Peyer's patch (tissue), 4 donors: ENCODE results near the gene ACD. TPM values are rescaled to one million over a fixed set of nuclear protein-coding genes. Genes with fewer than 3 reads are reported as not detected.

Experiments
- DNase-seq, 3 donors: peaks; one replicate each; pipeline ENCODE4 v3.0.0-alpha.2; 2017 to 2019
- H3K27ac ChIP-seq, 4 donors: fragments of 200-600 bp; sonication (generic); one replicate each; pipeline ENCODE4 v1.5.1; 2016 to 2019
- H3K27me3 ChIP-seq, 2 donors: fragments of 200-600 bp; sonication (generic); one replicate each; pipeline ENCODE4 v1.5.1; 2019
- H3K36me3 ChIP-seq, 3 donors: fragments of 200-600 bp; sonication (generic); one replicate each; pipeline ENCODE4 v1.5.1; 2016 to 2019
- H3K4me1 ChIP-seq, 4 donors: fragments of 200-600 bp; sonication (generic); one replicate each; pipeline ENCODE4 v1.5.1; 2016 to 2019
- H3K4me3 ChIP-seq, 4 donors: fragments of 200-600 bp; sonication (generic); 1 replicate in 3 of 4; 2 replicates in 1 of 4; pipeline ENCODE4 v1.5.1; 2016 to 2019; ENCODE audit warnings: mild to moderate bottlenecking in 1 of 4
- H3K9me3 ChIP-seq, 4 donors: fragments of 200-600 bp; sonication (generic); one replicate each; pipeline ENCODE4 v1.5.1; 2016 to 2019; ENCODE audit warnings: mild to moderate bottlenecking in 1 of 4
- CTCF ChIP-seq, 6 experiments: fragments of 450-650 bp in 4 of 6; fragments of 200-600 bp in 2 of 6; sonication (generic) in 1 of 6; IDR thresholded peaks; one replicate each; pipeline ENCODE4 v1.5.1; 2017 to 2019; ENCODE audit warnings: antibody characterized with exemption in 6 of 6, mild to moderate bottlenecking in 3 of 6, moderate library complexity in 1 of 6
- POLR2A ChIP-seq, 2 donors: fragments of 450-650 bp; IDR thresholded peaks; one replicate each; pipeline ENCODE4 v1.5.1; 2017; ENCODE audit warnings: antibody characterized with exemption in 2 of 2, mild to moderate bottlenecking in 2 of 2, moderate library complexity in 2 of 2
- total RNA-seq, 4 donors: library from RNA; depleted of rRNA; stranded (reverse); fragments of >200 nt; gene quantifications; one replicate each; pipeline ENCODE4 v1.1.0, GENCODE V29; 2016

Gene ACD
- total RNA-seq, 4 donors from 2014 or later: 14.2 to 37.2 (median 18.6) TPM

- TF ChIP-seq CTCF (IDR thresholded peaks at IDR 0.05): no peak
- TF ChIP-seq POLR2A (IDR thresholded peaks at IDR 0.05): no peak
- Histone ChIP-seq H3K4me1 (peaks cover 0 to 21% (median 0%) of the 10 kb centered on the region in 4 donors), H3K27me3 (peaks cover 0 to 37% of the 10 kb centered on the region in 2 donors), H3K9me3 (no peaks in the 10 kb centered on the region), H3K4me3 (no peak overlapping the region), H3K36me3 (no peaks in the 10 kb centered on the region), H3K27ac (no peak overlapping the region)
- DNase-seq: no peak
These were observed 8.2 kb downstream of the ACD start for GRCh38 chr16:67651847-67652246.

GRCh38 chr16:67651039-67651438 is 9.0 kb downstream of the ACD start:
- Histone ChIP-seq H3K9me3 (no peaks in the 10 kb centered on the region), H3K27me3 (peaks cover 0 to 37% of the 10 kb centered on the region in 2 donors), H3K4me1 (peaks cover 0 to 21% (median 1%) of the 10 kb centered on the region in 4 donors), H3K27ac (no peak overlapping the region), H3K36me3 (no peaks in the 10 kb centered on the region), H3K4me3 (no peak overlapping the region)
- TF ChIP-seq CTCF (IDR thresholded peaks at IDR 0.05) (no peak), POLR2A (IDR thresholded peaks at IDR 0.05) (no peak)
- no peak for DNase-seq

- Histone ChIP-seq H3K36me3 (no peaks in the 10 kb centered on the region), H3K4me3 (no peak overlapping the region), H3K27me3 (peaks cover 0 to 41% of the 10 kb centered on the region in 2 donors), H3K27ac (no peak overlapping the region), H3K4me1 (peaks cover 0 to 23% (median 5%) of the 10 kb centered on the region in 4 donors), H3K9me3 (no peaks in the 10 kb centered on the region)
- TF ChIP-seq CTCF (IDR thresholded peaks at IDR 0.05): no peak
- no peak for TF ChIP-seq POLR2A (IDR thresholded peaks at IDR 0.05)
- no peak for DNase-seq
These were observed 10.0 kb downstream of the ACD start for GRCh38 chr16:67650023-67650422.

DNA sequence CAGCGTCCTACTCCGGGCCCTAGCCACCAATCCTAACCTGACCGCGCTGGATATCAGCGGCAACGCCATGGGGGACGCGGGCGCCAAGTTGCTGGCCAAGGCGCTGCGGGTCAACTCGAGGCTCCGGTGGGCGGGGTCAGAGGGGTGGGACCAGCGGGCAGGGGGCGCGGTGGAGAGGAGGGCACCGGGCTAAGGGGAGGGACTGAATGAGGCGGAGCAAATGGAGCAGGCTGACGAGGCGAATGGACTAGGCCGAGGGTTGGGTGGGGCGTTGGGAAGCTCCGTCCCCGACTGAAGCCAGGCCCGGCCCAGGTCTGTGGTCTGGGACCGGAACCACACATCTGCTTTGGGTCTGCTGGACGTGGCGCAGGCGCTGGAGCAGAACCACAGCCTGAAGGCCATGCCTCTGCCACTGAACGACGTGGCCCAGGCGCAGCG is 10.5 kb downstream of the ACD start:
- peaks cover 0 to 28% (median 5%) of the 10 kb centered on the region in 4 donors for H3K4me1 ChIP-seq
- no peak for TF ChIP-seq POLR2A (IDR thresholded peaks at IDR 0.05)
- no peak for TF ChIP-seq CTCF (IDR thresholded peaks at IDR 0.05)
- no peaks in the 10 kb centered on the region for H3K36me3 ChIP-seq
- no peak overlapping the region for H3K4me3 ChIP-seq
- DNase-seq: peak in 1 of 3 donors; percentile 58
- H3K9me3 ChIP-seq: no peaks in the 10 kb centered on the region
- peaks cover 0 to 40% of the 10 kb centered on the region in 2 donors for H3K27me3 ChIP-seq
- H3K27ac ChIP-seq: no peak overlapping the region

- Histone ChIP-seq H3K27me3 (peaks cover 0 to 34% of the 10 kb centered on the region in 2 donors), H3K27ac (no peak overlapping the region), H3K9me3 (no peaks in the 10 kb centered on the region), H3K4me3 (no peak overlapping the region), H3K4me1 (peaks cover 0 to 27% (median 5%) of the 10 kb centered on the region in 4 donors), H3K36me3 (no peaks in the 10 kb centered on the region)
- no peak for TF ChIP-seq CTCF (IDR thresholded peaks at IDR 0.05)
- no peak for TF ChIP-seq POLR2A (IDR thresholded peaks at IDR 0.05)
- DNase-seq: no peak
These were observed 11.2 kb downstream of the ACD start for GRCh38 chr16:67648764-67649407.
